ENCODE measurements around the gene GLRB. TPM values are rescaled to one million over a fixed set of nuclear protein-coding genes. Genes with fewer than 3 reads are reported as not detected.

The GLRB gene
- total RNA-seq, 1 donor from 2014 or later, result 2.9 TPM

DNA sequence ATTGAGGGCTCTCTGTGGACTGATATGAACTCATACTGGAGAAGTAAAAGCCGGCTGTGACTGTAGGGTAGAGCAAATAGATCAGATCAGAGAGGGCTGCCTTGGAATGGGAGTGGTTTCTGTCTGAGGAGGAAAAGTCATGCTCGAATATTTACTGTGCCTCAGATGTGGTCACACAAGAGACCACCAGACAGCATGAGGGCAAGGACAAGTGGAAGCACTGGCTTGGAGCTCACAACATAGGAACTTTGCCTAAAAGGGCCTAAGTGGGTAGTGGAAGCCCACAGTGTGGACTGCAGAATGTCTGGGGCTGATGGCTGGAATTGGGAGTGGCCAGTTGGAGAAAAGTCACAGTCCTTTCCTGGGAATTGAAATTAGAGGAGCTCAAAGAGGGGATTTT, 19.8 kb downstream of the GLRB start:
- Histone ChIP-seq H3K4me1 (no peaks in the 10 kb centered on the region), H3K36me3 (no peaks in the 10 kb centered on the region), H3K27me3 (no peaks in the 10 kb centered on the region), H3K9me3 (no peaks in the 10 kb centered on the region), H3K4me3 (no peak overlapping the region), H3K27ac (no peak overlapping the region)
- intact Hi-C loops (cut with DNase I), result no loop called here
- DNase-seq (ENCODE audit: extremely low spot score in 2 of 2), result no peak
- TF ChIP-seq POLR2AphosphoS5 (IDR thresholded peaks at IDR 0.05; ENCODE audit: insufficient read depth in 1 of 2, low read depth in 1 of 2), result no peak
- TF ChIP-seq, protein P1, sequence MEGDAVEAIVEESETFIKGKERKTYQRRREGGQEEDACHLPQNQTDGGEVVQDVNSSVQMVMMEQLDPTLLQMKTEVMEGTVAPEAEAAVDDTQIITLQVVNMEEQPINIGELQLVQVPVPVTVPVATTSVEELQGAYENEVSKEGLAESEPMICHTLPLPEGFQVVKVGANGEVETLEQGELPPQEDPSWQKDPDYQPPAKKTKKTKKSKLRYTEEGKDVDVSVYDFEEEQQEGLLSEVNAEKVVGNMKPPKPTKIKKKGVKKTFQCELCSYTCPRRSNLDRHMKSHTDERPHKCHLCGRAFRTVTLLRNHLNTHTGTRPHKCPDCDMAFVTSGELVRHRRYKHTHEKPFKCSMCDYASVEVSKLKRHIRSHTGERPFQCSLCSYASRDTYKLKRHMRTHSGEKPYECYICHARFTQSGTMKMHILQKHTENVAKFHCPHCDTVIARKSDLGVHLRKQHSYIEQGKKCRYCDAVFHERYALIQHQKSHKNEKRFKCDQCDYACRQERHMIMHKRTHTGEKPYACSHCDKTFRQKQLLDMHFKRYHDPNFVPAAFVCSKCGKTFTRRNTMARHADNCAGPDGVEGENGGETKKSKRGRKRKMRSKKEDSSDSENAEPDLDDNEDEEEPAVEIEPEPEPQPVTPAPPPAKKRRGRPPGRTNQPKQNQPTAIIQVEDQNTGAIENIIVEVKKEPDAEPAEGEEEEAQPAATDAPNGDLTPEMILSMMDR (IDR thresholded peaks at IDR 0.05), result no peak
- no peak for TF ChIP-seq POLR2A (IDR thresholded peaks at IDR 0.05)

DNA sequence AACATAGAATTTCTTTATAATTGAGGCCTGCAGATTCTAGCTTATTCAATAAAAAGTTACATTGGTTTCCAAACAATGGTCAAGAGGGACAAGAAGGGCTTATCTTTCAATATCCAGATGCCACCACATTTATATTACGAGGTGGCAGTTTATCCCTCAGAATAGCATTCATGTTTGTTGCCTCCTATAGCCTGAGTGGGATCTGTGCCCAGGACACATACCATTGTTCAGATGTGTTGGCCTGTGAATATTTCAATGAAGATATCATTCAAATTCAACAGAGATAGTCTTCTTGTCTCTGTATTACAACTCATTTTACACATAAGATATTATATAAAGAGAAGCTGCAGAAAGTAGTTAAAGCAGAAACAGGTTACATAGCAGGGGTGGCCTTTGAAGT, 20.5 kb downstream of the GLRB start:
- no peak for DNase-seq (ENCODE audit: extremely low spot score in 2 of 2)
- no peaks in the 10 kb centered on the region for H3K36me3 ChIP-seq
- no peak overlapping the region for H3K4me3 ChIP-seq
- H3K27me3 ChIP-seq, result no peaks in the 10 kb centered on the region
- H3K27ac ChIP-seq, result no peak overlapping the region
- intact Hi-C loops (cut with DNase I), result no loop called here
- H3K4me1 ChIP-seq, result no peaks in the 10 kb centered on the region
- no peaks in the 10 kb centered on the region for H3K9me3 ChIP-seq
- TF ChIP-seq, protein P1 (IDR thresholded peaks at IDR 0.05), result no peak
- TF ChIP-seq POLR2AphosphoS5 (IDR thresholded peaks at IDR 0.05; ENCODE audit: insufficient read depth in 1 of 2, low read depth in 1 of 2) (no peak), POLR2A (IDR thresholded peaks at IDR 0.05) (no peak)

DNA sequence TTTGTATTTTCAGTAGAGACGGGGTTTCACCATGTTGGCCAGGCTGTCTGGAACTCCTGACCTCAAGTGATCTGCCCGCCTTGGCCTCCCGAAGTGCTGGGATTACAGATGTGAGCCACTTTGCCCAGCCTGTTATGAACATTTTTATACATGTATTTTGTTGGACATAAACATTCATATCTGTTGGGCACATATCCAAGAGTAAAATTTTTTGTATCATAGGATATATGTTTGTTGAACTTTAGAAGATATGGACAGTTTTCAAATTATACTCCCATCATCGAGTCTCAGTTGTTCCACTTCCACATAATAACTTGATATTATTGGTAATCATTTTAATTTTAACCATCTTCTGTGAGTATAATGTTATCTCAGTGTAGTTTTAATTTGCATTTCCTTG, 23.6 kb downstream of the GLRB start:
- H3K4me1 ChIP-seq, result no peaks in the 10 kb centered on the region
- H3K27me3 ChIP-seq, result no peaks in the 10 kb centered on the region
- no peaks in the 10 kb centered on the region for H3K36me3 ChIP-seq
- intact Hi-C loops (cut with DNase I), result no loop called here
- no peak overlapping the region for H3K27ac ChIP-seq
- H3K9me3 ChIP-seq, result no peaks in the 10 kb centered on the region
- H3K4me3 ChIP-seq, result no peak overlapping the region
- TF ChIP-seq POLR2A (IDR thresholded peaks at IDR 0.05) (no peak), POLR2AphosphoS5 (IDR thresholded peaks at IDR 0.05; ENCODE audit: insufficient read depth in 1 of 2, low read depth in 1 of 2) (no peak)
- TF ChIP-seq, protein P1 (IDR thresholded peaks at IDR 0.05), result no peak
- DNase-seq (ENCODE audit: extremely low spot score in 2 of 2), result no peak

DNA sequence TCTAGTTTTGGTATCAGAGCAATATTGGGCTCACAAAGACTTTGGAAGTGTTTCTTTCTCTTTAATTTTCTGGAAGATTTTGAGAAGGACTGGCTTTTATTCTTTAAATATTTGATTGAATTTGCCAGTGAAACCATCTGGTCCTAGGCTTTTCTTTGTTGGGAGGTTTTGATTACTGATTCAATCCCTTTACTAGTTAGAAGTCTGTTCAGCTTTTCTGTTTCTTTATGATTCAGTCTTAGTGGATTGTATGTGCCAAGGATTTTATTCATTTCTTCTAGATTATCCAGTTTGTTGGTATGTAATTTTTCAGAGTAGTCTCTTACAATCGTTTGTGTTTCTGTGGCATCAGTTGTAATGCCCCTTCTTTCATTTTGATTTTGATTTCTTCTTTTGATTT, 28.6 kb downstream of the GLRB start:
- Histone ChIP-seq H3K27ac (no peak overlapping the region), H3K9me3 (no peaks in the 10 kb centered on the region), H3K36me3 (no peaks in the 10 kb centered on the region), H3K4me1 (no peaks in the 10 kb centered on the region), H3K4me3 (no peak overlapping the region), H3K27me3 (no peaks in the 10 kb centered on the region)
- no peak for DNase-seq (ENCODE audit: extremely low spot score in 2 of 2)
- TF ChIP-seq POLR2AphosphoS5 (IDR thresholded peaks at IDR 0.05; ENCODE audit: insufficient read depth in 1 of 2, low read depth in 1 of 2), result no peak
- TF ChIP-seq, protein P1 (IDR thresholded peaks at IDR 0.05), result no peak
- no peak for TF ChIP-seq POLR2A (IDR thresholded peaks at IDR 0.05)
- intact Hi-C loops (cut with DNase I), result no loop called here

DNA sequence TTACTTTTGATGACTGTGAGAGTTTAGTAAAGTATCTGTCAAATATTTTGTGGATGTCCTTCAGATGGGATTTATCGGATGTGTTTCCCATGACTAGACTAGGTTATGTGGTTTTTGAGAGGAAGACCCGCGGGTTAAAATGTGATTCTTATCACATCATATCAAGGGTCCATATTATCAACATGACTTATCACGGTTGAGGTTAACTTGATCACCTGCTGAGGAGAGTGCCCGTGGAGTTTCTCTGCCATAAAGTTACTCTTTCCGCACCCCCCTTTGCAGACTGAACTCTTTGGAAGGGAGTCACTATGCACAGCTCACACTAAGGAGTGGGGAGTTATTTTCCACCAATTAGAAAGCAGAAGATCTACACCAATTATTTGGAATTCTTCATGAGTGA, 38.7 kb downstream of the GLRB start:
- Histone ChIP-seq H3K4me1 (no peaks in the 10 kb centered on the region), H3K36me3 (no peaks in the 10 kb centered on the region), H3K4me3 (no peak overlapping the region), H3K27ac (no peak overlapping the region), H3K9me3 (no peaks in the 10 kb centered on the region), H3K27me3 (no peaks in the 10 kb centered on the region)
- DNase-seq (ENCODE audit: extremely low spot score in 2 of 2), result no peak
- intact Hi-C loops (cut with DNase I), result no loop called here
- TF ChIP-seq POLR2A (IDR thresholded peaks at IDR 0.05), result no peak
- no peak for TF ChIP-seq POLR2AphosphoS5 (IDR thresholded peaks at IDR 0.05; ENCODE audit: insufficient read depth in 1 of 2, low read depth in 1 of 2)
- TF ChIP-seq, protein P1 (IDR thresholded peaks at IDR 0.05), result no peak
